DOHH2 (cell line): ENCODE data around the gene DACT2.

ENCODE experiments used
- H3F3A ChIP-seq: fragments of 200-600 bp; sonication (generic), shearing (Covaris generic); 2 replicates; pipeline ENCODE4 v1.6.0; 2016; ENCODE audit warnings: antibody characterized with exemption, mild to moderate bottlenecking; ENCODE audit not compliant: control insufficient read depth, insufficient read depth
- H3K27ac ChIP-seq: fragments of 200-600 bp; sonication (generic); 2 replicates; pipeline ENCODE4 v1.5.1; 2014; ENCODE audit warnings: low read depth, mild to moderate bottlenecking, low read length, moderate library complexity
- H3K27me3 ChIP-seq: fragments of 200-600 bp; sonication (generic); 2 replicates; pipeline ENCODE4 v1.6.1; 2014; ENCODE audit warnings: mild to moderate bottlenecking, low read length, mixed read lengths; ENCODE audit not compliant: control insufficient read depth
- H3K36me3 ChIP-seq: fragments of 200-600 bp; sonication (generic); 2 replicates; pipeline ENCODE4 v1.6.1; 2014; ENCODE audit warnings: mild to moderate bottlenecking, low read length, moderate library complexity, mixed read lengths; ENCODE audit not compliant: control insufficient read depth
- H3K4me1 ChIP-seq: fragments of 200-600 bp; sonication (generic); 2 replicates; pipeline ENCODE4 v1.6.1; 2014; ENCODE audit warnings: mild to moderate bottlenecking, low read length, mixed read lengths; ENCODE audit not compliant: control insufficient read depth
- H3K4me2 ChIP-seq: fragments of 200-600 bp; sonication (generic); 2 replicates; pipeline ENCODE4 v1.6.0; 2014; ENCODE audit warnings: mild to moderate bottlenecking, low read length, moderate library complexity
- H3K4me3 ChIP-seq: fragments of 200-600 bp; sonication (generic); 2 replicates; pipeline ENCODE4 v1.5.1; 2014; ENCODE audit warnings: mild to moderate bottlenecking, low read length, mixed read lengths
- H3K79me2 ChIP-seq: fragments of 200-600 bp; sonication (generic); 2 replicates; pipeline ENCODE4 v1.6.1; 2014; ENCODE audit warnings: mild to moderate bottlenecking, low read length, mixed read lengths; ENCODE audit not compliant: control insufficient read depth
- H3K9me2 ChIP-seq: fragments of 200-600 bp; sonication (generic); replicated peaks from 2 replicates; pipeline ENCODE4 v1.6.1; 2014; ENCODE audit warnings: mild to moderate bottlenecking, low read length, mixed read lengths; ENCODE audit not compliant: control insufficient read depth
- H3K9me3 ChIP-seq: fragments of 200-600 bp; sonication (generic); 2 replicates; pipeline ENCODE4 v1.6.1; 2014; ENCODE audit warnings: antibody characterized with exemption, low read length, mixed read lengths; ENCODE audit not compliant: control insufficient read depth, insufficient read depth
- H4K20me1 ChIP-seq: fragments of 200-600 bp; sonication (generic); 2 replicates; pipeline ENCODE4 v1.6.0; 2014; ENCODE audit warnings: low read depth, mild to moderate bottlenecking, antibody characterized with exemption, low read length, moderate library complexity; ENCODE audit not compliant: control insufficient read depth, insufficient read depth
- EZH2phosphoT487 ChIP-seq: fragments of 200-600 bp; sonication (generic); IDR thresholded peaks from 2 replicates; pipeline ENCODE4 v1.6.1; 2017; ENCODE audit warnings: borderline replicate concordance, mild to moderate bottlenecking, antibody characterized with exemption, low read length, moderate library complexity, mixed read lengths
- TF ChIP-seq, protein P1 (sequence below): fragments of 200-600 bp; sonication (generic); IDR thresholded peaks from one replicate; pipeline ENCODE4 v1.5.1; 2014; ENCODE audit warnings: antibody characterized with exemption, mild to moderate bottlenecking, low read depth, low read length; ENCODE audit not compliant: poor library complexity, severe bottlenecking

DACT2 gene

DNA sequence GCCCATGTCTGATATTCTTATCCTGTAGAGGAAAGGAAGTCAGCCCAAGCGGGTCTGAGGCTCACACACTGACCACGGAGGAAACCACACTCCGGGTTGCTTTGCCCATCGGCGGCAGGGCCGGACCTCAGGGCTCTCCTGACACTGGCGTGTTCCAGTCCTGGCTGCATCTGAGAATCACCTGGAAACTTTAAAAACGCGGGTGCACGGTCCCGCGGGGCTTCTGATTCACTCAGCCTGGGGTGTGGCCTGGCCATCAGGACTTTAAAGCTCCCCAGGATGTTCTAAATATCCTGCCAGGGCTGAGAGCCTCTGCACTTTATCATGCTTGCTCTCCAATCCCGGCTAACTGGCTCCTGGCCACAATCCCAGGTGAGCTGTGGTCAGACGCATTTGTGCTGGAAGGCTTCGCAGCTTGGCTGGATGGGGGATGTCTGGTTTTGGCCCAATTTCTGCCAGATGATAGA lies 47.7 kb upstream of the DACT2 start:
- H3K4me1 ChIP-seq: no peaks in the 10 kb centered on the region
- H3K27me3 ChIP-seq: no peaks in the 10 kb centered on the region
- H3K27ac ChIP-seq: no peak overlapping the region
- H3K4me3 ChIP-seq: no peak overlapping the region
- no peaks in the 10 kb centered on the region for H3K79me2 ChIP-seq
- no peaks in the 10 kb centered on the region for H3K9me3 ChIP-seq
- H3K36me3 ChIP-seq: no peaks in the 10 kb centered on the region
- no peaks in the 10 kb centered on the region for H4K20me1 ChIP-seq
- no peak for TF ChIP-seq EZH2phosphoT487
- TF ChIP-seq, protein P1, sequence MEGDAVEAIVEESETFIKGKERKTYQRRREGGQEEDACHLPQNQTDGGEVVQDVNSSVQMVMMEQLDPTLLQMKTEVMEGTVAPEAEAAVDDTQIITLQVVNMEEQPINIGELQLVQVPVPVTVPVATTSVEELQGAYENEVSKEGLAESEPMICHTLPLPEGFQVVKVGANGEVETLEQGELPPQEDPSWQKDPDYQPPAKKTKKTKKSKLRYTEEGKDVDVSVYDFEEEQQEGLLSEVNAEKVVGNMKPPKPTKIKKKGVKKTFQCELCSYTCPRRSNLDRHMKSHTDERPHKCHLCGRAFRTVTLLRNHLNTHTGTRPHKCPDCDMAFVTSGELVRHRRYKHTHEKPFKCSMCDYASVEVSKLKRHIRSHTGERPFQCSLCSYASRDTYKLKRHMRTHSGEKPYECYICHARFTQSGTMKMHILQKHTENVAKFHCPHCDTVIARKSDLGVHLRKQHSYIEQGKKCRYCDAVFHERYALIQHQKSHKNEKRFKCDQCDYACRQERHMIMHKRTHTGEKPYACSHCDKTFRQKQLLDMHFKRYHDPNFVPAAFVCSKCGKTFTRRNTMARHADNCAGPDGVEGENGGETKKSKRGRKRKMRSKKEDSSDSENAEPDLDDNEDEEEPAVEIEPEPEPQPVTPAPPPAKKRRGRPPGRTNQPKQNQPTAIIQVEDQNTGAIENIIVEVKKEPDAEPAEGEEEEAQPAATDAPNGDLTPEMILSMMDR: no peak
- no peaks in the 10 kb centered on the region for H3F3A ChIP-seq
- H3K9me2 ChIP-seq: no peaks in the 10 kb centered on the region
- H3K4me2 ChIP-seq: no peak overlapping the region

DNA sequence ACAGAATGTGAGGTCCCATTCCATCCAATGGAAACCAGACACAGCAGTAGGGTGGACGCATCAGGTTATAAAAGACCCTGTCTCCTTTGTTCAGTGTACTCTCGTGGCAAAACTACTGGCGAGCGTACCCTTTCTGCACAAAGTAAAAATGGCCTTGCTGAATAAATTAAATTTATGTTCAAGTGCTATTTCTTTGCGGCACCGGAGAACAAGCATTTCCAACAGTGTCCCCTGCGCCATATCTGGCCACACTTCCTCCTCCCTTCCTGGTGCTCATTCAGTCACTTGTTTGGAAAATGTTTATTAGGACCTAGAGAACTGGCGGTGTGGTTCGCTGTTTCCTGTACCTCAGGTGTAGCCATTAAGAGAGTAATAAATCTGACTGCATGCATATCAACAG lies 46.9 kb upstream of the DACT2 start:
- H3F3A ChIP-seq: no peaks in the 10 kb centered on the region
- peaks cover 1% of the 10 kb centered on the region; the same call in 1 of the 2 replicates for H3K9me3 ChIP-seq
- no peaks in the 10 kb centered on the region for H3K36me3 ChIP-seq
- H3K9me2 ChIP-seq: no peaks in the 10 kb centered on the region
- H3K27me3 ChIP-seq: no peaks in the 10 kb centered on the region
- no peaks in the 10 kb centered on the region for H3K4me1 ChIP-seq
- no peak overlapping the region for H3K4me2 ChIP-seq
- no peaks in the 10 kb centered on the region for H3K79me2 ChIP-seq
- no peaks in the 10 kb centered on the region for H4K20me1 ChIP-seq
- TF ChIP-seq, protein P1: no peak
- TF ChIP-seq EZH2phosphoT487: no peak
- H3K27ac ChIP-seq: no peak overlapping the region
- no peak overlapping the region for H3K4me3 ChIP-seq

DNA sequence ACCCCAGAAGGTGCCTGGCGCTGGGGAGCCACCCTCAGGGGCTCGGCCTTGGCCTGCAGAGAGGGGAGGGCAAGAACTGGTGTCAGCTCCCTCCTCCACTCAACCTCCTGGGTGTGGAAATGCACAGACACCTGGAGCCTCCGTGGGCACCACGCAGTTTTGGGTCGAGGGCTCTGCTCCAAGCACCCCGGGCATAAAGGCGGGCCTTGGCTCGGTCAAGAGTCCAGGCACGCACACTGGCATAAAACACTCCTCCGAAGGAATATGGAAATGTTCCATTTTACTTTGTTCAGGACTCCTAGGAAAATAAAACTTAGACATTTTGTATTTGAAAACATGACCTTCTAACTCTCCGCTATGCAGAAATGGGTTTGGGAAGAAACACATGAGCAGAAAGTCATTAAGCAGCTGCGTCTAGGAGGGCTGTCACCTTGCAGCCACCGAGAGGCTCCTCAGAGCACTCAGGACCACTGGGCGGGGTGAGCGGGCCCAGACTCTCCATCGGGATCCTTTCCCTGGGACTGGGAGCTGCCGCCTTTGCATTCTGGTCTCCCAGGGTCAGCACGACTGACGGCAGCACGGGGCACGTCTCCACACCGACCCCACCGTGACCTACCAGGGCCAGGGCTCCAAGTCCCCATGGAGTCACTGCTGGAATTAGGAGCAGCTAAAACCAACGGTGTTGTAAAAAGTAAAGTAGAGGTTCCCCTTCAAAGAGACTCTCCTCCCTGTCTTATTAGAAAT lies 46.0 kb upstream of the DACT2 start:
- Histone ChIP-seq H3K79me2 (no peaks in the 10 kb centered on the region), H3K27ac (no peak overlapping the region), H3K36me3 (no peaks in the 10 kb centered on the region), H3K4me1 (no peaks in the 10 kb centered on the region), H3K9me2 (no peaks in the 10 kb centered on the region), H3K27me3 (no peaks in the 10 kb centered on the region), H3K4me2 (no peak overlapping the region), H3K9me3 (peaks cover 4% of the 10 kb centered on the region; the same call in 1 of the 2 replicates), H4K20me1 (no peaks in the 10 kb centered on the region), H3F3A (no peaks in the 10 kb centered on the region), H3K4me3 (no peak overlapping the region)
- no peak for TF ChIP-seq EZH2phosphoT487
- TF ChIP-seq, protein P1: no peak
